SK-N-SH (cell line): Measurements from ENCODE around the gene RADIL.

ENCODE experiments used
- CTCF ChIP-seq: fragments of 200-600 bp; sonication (generic); IDR thresholded peaks from 2 replicates; pipeline ENCODE4 v1.6.1; 2017; ENCODE audit warnings: antibody characterized with exemption, mild to moderate bottlenecking, moderate library complexity
- EZH2phosphoT487 ChIP-seq: fragments of 200-600 bp; sonication (generic); IDR thresholded peaks from 2 replicates; pipeline ENCODE4 v1.6.1; 2017; ENCODE audit warnings: low read depth, mixed run types, mild to moderate bottlenecking, antibody characterized with exemption, moderate library complexity, borderline replicate concordance
- POLR2AphosphoS5 ChIP-seq: IDR thresholded peaks from 2 replicates; pipeline ENCODE4 v1.6.1; 2012; ENCODE audit warnings: low read depth, low read length
- RCOR1 ChIP-seq: fragments of 150-350 bp; IDR thresholded peaks from 2 replicates; pipeline ENCODE4 v1.6.1; 2017; ENCODE audit warnings: antibody characterized with exemption, low read length

GRCh38 chr7:4905171-4905570 lies 21.7 kb upstream of the RADIL start:
- TF ChIP-seq RCOR1 (no peak), CTCF (no peak), EZH2phosphoT487 (no peak), POLR2AphosphoS5 (no peak)
